Measurements from ENCODE around the gene FOXN1.
"Not testable (repeated sequence)": the region's sequence is repeated elsewhere in the genome, so short reads cannot be mapped to it uniquely, and the experiment has no call there.

FOXN1 gene

GRCh38 chr17:28573966-28574480, 67.9 kb downstream of the FOXN1 start:
- no peak for DNase-seq (ENCODE audit: low read depth)

GRCh38 chr17:28574526-28574925, 68.4 kb downstream of the FOXN1 start:
- no peak for DNase-seq (ENCODE audit: low read depth)

- no peak for DNase-seq (ENCODE audit: low read depth)
These were observed 69.1 kb downstream of the FOXN1 start for GRCh38 chr17:28575126-28575795.

GRCh38 chr17:28576016-28576415, 69.9 kb downstream of the FOXN1 start:
- not testable (repeated sequence) for DNase-seq (ENCODE audit: low read depth)

GRCh38 chr17:28576758-28577465, 70.8 kb downstream of the FOXN1 start, which contains the start of gene ALDOC:
ALDOC (minus strand) TSS chr17:28576895; CDS start chr17:28575532, 1,363 bp downstream.
- peak; percentile 94 for DNase-seq (ENCODE audit: low read depth)

- DNase-seq (ENCODE audit: low read depth): no peak
These were observed 71.3 kb downstream of the FOXN1 start for GRCh38 chr17:28577466-28577824.

- DNase-seq (ENCODE audit: low read depth): no peak
These were observed 72.4 kb downstream of the FOXN1 start for GRCh38 chr17:28578246-28579195.

GRCh38 chr17:28579526-28579925, 73.4 kb downstream of the FOXN1 start:
- DNase-seq (ENCODE audit: low read depth): no peak

- DNase-seq (ENCODE audit: low read depth): no peak
These were observed 74.8 kb downstream of the FOXN1 start for GRCh38 chr17:28580959-28581358.

GRCh38 chr17:28582513-28582912, 76.4 kb downstream of the FOXN1 start:
- no peak for DNase-seq (ENCODE audit: low read depth)

GRCh38 chr17:28584434-28584833, 78.3 kb downstream of the FOXN1 start:
- no peak for DNase-seq (ENCODE audit: low read depth)

GRCh38 chr17:28585851-28586250, 79.7 kb downstream of the FOXN1 start:
- no peak for DNase-seq (ENCODE audit: low read depth)
